Type B pancreatic cell (in vitro differentiated cells): ENCODE results near the gene PDAP1. TPM values are rescaled to one million over a fixed set of nuclear protein-coding genes. Genes with fewer than 3 reads are reported as not detected.
"Not testable (repeated sequence)": the region's sequence is repeated elsewhere in the genome, so short reads cannot be mapped to it uniquely, and the experiment has no call there.

Experiments used
- DNase-seq: peaks from one replicate; pipeline ENCODE4 v3.0.0; 2021; ENCODE audit warnings: mixed read lengths; ENCODE audit not compliant: unreplicated experiment; ENCODE audit errors: extremely low spot score
- H3K27ac Mint-ChIP-seq: 2 replicates; pipeline ENCODE4 v1.8.0; 2021; ENCODE audit warnings: mild to moderate bottlenecking, mixed read lengths
- H3K27me3 Mint-ChIP-seq: 2 replicates; pipeline ENCODE4 v1.8.0; 2021; ENCODE audit warnings: mixed read lengths
- H3K36me3 Mint-ChIP-seq: 2 replicates; pipeline ENCODE4 v1.8.0; 2021; ENCODE audit warnings: mixed read lengths
- H3K4me1 Mint-ChIP-seq: one replicate; pipeline ENCODE4 v1.8.0; 2021; ENCODE audit warnings: mixed read lengths; ENCODE audit not compliant: unreplicated experiment
- H3K4me3 Mint-ChIP-seq: 2 replicates; pipeline ENCODE4 v1.8.0; 2021; ENCODE audit warnings: mild to moderate bottlenecking, mixed read lengths
- H3K9me3 Mint-ChIP-seq: 2 replicates; pipeline ENCODE4 v1.8.0; 2021; ENCODE audit warnings: mixed read lengths
- CTCF ChIP-seq: fragments of 200-600 bp; sonication (generic); conservative IDR thresholded peaks from 2 replicates; pipeline ENCODE4 v1.5.0; 2021; ENCODE audit warnings: antibody characterized with exemption, mild to moderate bottlenecking
- total RNA-seq: library from RNA; stranded (reverse); gene quantifications from 2 replicates; pipeline ENCODE4 v1.2.1, GENCODE V29; 2021; ENCODE audit warnings: low replicate concordance

Gene PDAP1
- total RNA-seq, 1 donor from 2014 or later: 112 TPM

- Mint-ChIP-seq H3K27ac (no peak overlapping the region), H3K27me3 (no peaks in the 10 kb centered on the region), H3K4me1 (peaks cover 11% of the 10 kb centered on the region), H3K9me3 (no peaks in the 10 kb centered on the region), H3K4me3 (no peak overlapping the region), H3K36me3 (peaks cover 5% of the 10 kb centered on the region)
- DNase-seq: no peak
- TF ChIP-seq CTCF: no peak
These were observed 26.7 kb downstream of the PDAP1 start for GRCh38 chr7:99381664-99382075.

- Mint-ChIP-seq H3K4me1 (peaks cover 11% of the 10 kb centered on the region), H3K9me3 (no peaks in the 10 kb centered on the region), H3K27ac (no peak overlapping the region), H3K36me3 (peaks cover 5% of the 10 kb centered on the region), H3K4me3 (no peak overlapping the region), H3K27me3 (no peaks in the 10 kb centered on the region)
- DNase-seq: no peak
- TF ChIP-seq CTCF: no peak
These were observed 27.4 kb downstream of the PDAP1 start for GRCh38 chr7:99380823-99381663.

GRCh38 chr7:99380032-99380822, 28.2 kb downstream of the PDAP1 start:
- no peak for DNase-seq
- peaks cover 11% of the 10 kb centered on the region for H3K4me1 Mint-ChIP-seq
- H3K27ac Mint-ChIP-seq: peak overlapping the region; percentile 75
- no peaks in the 10 kb centered on the region for H3K9me3 Mint-ChIP-seq
- no peak for TF ChIP-seq CTCF
- H3K36me3 Mint-ChIP-seq: peaks cover 5% of the 10 kb centered on the region
- no peak overlapping the region for H3K4me3 Mint-ChIP-seq
- no peaks in the 10 kb centered on the region for H3K27me3 Mint-ChIP-seq

GRCh38 chr7:99379693-99380031, 28.7 kb downstream of the PDAP1 start:
- not testable (repeated sequence) for H3K27me3 Mint-ChIP-seq, H3K9me3 Mint-ChIP-seq, H3K4me3 Mint-ChIP-seq, H3K36me3 Mint-ChIP-seq, DNase-seq
- Mint-ChIP-seq H3K4me1 (peaks cover 11% of the 10 kb centered on the region), H3K27ac (peak overlapping the region; percentile 89)

GRCh38 chr7:99379043-99379577, 29.3 kb downstream of the PDAP1 start:
- TF ChIP-seq CTCF: no peak
- Mint-ChIP-seq H3K27ac (peak overlapping the region; percentile 89), H3K36me3 (peaks cover 5% of the 10 kb centered on the region), H3K27me3 (no peaks in the 10 kb centered on the region), H3K9me3 (no peaks in the 10 kb centered on the region), H3K4me1 (peaks cover 11% of the 10 kb centered on the region), H3K4me3 (peak overlapping the region; percentile 67)
- no peak for DNase-seq
